GM12891 (cell line): ENCODE measurements around the gene FAM210A.

Experiments used
- PAX5 ChIP-seq: IDR thresholded peaks from 2 replicates; pipeline ENCODE4 v1.6.1; 2011; ENCODE audit warnings: low read length, moderate library complexity, mild to moderate bottlenecking; ENCODE audit not compliant: insufficient read depth, severe bottlenecking
- POLR2A ChIP-seq: IDR thresholded peaks from 2 replicates; pipeline ENCODE4 v1.6.1; 2011; ENCODE audit warnings: low read depth, low read length, control low read depth
- POLR2AphosphoS5 ChIP-seq: IDR thresholded peaks from 2 replicates; pipeline ENCODE4 v1.6.1; 2011; ENCODE audit warnings: low read depth, low read length, control low read depth
- TAF1 ChIP-seq: IDR thresholded peaks from 2 replicates; pipeline ENCODE4 v1.6.1; 2011; ENCODE audit warnings: low read depth, low read length, control low read depth

DNA sequence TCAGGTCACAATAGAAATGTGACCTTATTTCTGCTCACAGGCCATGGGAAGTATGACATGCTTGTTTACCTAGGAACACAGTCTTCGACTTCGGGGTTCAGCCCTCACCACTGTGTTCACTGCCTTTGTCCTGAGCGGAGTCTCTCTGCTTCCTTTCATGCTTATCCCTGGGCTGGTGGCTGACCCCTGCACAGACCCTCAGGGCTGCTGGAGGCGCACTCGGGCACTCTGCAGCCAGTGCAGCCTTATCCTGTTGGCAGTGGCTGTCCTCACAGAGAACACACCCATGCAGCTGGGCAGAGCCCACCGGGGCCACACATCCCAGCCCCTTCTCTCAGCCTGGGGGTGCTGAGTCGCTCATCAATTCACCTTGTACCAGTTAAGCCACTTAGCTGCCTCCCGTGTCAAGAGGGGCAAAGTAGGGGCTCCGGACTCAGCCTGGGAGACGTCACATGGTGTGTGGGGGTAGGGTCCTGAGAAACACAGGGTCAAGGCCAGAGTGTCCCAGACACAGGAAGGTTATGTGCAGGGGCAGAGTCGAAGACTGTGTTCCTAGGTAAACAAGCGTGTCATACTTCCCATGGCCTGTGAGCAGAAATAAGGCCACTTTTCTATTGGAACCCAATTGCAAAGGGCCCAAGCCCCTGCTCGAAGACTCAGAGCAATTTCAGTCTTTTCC lies 107.5 kb downstream of the FAM210A start:
- no peak; the same call in 1 of the 2 replicates for TF ChIP-seq POLR2A
- TF ChIP-seq POLR2AphosphoS5, result peak; percentile 64; the same call in 1 of the 2 replicates
- TF ChIP-seq TAF1, result no peak
- no peak for TF ChIP-seq PAX5
